Colon (tissue), 2 donors: ENCODE data around the gene GVQW3.

Experiments
- FAIRE-seq: peaks from 2 replicates; lab custom pipeline; 2012; peaks lifted over from hg19 to GRCh38; lab: Jason Lieb, UNC
- donor health status: control.
- donor health status: control.

GVQW3 gene

DNA sequence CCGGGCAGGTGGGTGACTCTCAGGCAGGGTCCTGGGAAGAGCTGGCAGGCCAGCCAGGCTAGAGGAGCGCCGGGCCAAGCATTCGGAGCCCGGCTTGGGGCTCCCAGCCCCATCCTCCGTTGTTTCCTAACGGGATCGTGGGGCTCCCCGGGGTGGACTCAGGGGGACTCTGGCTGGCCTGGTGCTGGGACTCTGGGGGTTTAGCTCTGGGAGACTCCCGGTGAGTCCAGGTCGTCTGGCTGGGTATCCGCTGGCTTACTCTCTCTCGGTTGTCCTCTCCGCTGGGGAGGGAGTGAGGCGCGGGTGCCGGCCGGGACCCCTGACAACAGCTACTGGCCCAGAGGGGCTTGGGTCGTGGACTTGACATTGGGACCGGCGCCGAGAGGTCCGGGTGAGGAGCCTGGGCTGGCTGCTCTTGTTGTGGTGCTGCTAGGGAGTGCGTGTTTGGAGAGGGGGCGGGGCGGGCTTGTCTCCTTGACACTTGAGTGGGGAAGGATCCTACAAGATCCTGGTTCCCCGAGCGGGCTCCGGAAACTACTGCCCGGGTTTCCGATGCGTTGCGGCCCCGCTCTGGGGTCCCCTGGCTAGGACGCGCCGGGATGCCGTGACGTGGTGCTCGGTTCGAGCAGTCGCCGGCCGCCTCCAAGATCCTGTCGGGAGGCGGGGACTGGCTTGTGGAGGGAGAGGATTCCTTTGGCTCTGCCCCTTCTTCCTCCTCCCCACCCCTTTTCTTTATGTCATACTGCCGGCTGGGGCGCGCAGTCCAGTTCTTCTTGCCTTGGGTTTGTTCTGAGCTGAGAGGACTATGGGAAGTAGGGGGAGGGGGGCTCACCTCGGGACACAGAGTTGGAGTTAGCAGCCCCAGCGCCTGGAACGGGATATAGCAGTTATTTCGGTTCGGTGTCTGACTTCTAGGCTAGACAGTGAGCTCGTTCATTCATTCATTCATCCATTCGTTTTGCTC, 64.3 kb downstream of the GVQW3 start:
- no peak for FAIRE-seq

GRCh38 chr11:76448506-76448905, 67.4 kb downstream of the GVQW3 start:
- no peak for FAIRE-seq

GRCh38 chr11:76453248-76453647, 72.1 kb downstream of the GVQW3 start:
- no peak for FAIRE-seq

- no peak for FAIRE-seq
Measured at GRCh38 chr11:76455331-76455730, 74.2 kb downstream of the GVQW3 start.

GRCh38 chr11:76455931-76456330, 74.8 kb downstream of the GVQW3 start:
- FAIRE-seq = no peak

- FAIRE-seq = no peak
Measured at GRCh38 chr11:76456571-76456970, 75.4 kb downstream of the GVQW3 start.
